H1 (cell line): ENCODE data around the gene KIAA0586. TPM values are rescaled to one million over a fixed set of nuclear protein-coding genes. Genes with fewer than 3 reads are reported as not detected.

Source experiments
- CTCF ChIA-PET: fragments of 300-600 bp; sonication (Branson Sonifier 250); formaldehyde crosslinking; loops from one replicate; lab custom pipeline; 2021; ENCODE audit not compliant: partially characterized antibody; lab: Charles Lee
- POLR2A ChIA-PET: fragments of 300-600 bp; sonication (Branson Sonifier 250); formaldehyde crosslinking; loops from one replicate; lab custom pipeline; 2021; ENCODE audit warnings: inconsistent platforms; ENCODE audit not compliant: partially characterized antibody; lab: Charles Lee
- DNase-seq, 2 experiments: peaks; one replicate each; pipeline versions ENCODE4 v3.0.0 to v3.0.0-alpha.2; 2010 to 2022; ENCODE audit warnings: low spot score in 2 of 2, low read depth in 1 of 2, mixed read lengths in 1 of 2
- FAIRE-seq: peaks from 2 replicates; lab custom pipeline; 2011; peaks lifted over from hg19 to GRCh38; lab: Jason Lieb, UNC
- H2AFZ ChIP-seq: 2 replicates; pipeline ENCODE4 v1.8.1; 2012; ENCODE audit warnings: low read length, inconsistent platforms
- H2AK5ac ChIP-seq: 2 replicates; pipeline ENCODE4 v1.6.1; 2013; ENCODE audit warnings: low read depth, low read length
- H2BK120ac ChIP-seq: replicated peaks from 2 replicates; pipeline ENCODE3; 2013; ENCODE audit warnings: low read depth, low read length, inconsistent platforms
- H2BK12ac ChIP-seq: 2 replicates; pipeline ENCODE4 v1.6.1; 2013; ENCODE audit warnings: low read depth, low read length
- H2BK15ac ChIP-seq: 2 replicates; pipeline ENCODE4 v1.6.1; 2013; ENCODE audit warnings: low read length
- H2BK20ac ChIP-seq: 2 replicates; pipeline ENCODE4 v1.6.1; 2013; ENCODE audit warnings: low read length
- H2BK5ac ChIP-seq: 2 replicates; pipeline ENCODE4 v1.6.1; 2013; ENCODE audit warnings: low read depth, low read length
- H3K14ac ChIP-seq: 2 replicates; pipeline ENCODE4 v1.6.1; 2013; ENCODE audit warnings: inconsistent platforms; ENCODE audit not compliant: insufficient read length
- H3K18ac ChIP-seq: 2 replicates; pipeline ENCODE4 v1.6.1; 2013; ENCODE audit warnings: low read length; ENCODE audit errors: extremely low read depth
- H3K23ac ChIP-seq: 2 replicates; pipeline ENCODE4 v1.6.1; 2013; ENCODE audit warnings: inconsistent platforms; ENCODE audit not compliant: insufficient read length
- H3K23me2 ChIP-seq: 2 replicates; pipeline ENCODE4 v1.6.1; 2013; ENCODE audit warnings: low read depth, low read length
- H3K27ac ChIP-seq: 2 replicates; pipeline ENCODE4 v1.6.1; 2011; ENCODE audit warnings: low read depth, low read length, inconsistent platforms
- H3K27me3 ChIP-seq, 4 experiments: replicated peaks in 1 of 4; 1 replicate in 1 of 4; 2 replicates in 3 of 4; pipeline versions ENCODE4 v1.6.1 to v1.8.1; 2011 to 2013; ENCODE audit warnings: low read length in 3 of 4, mild to moderate bottlenecking in 3 of 4, inconsistent platforms in 2 of 4, mixed read lengths in 2 of 4, moderate library complexity in 1 of 4; ENCODE audit not compliant: control insufficient read depth in 3 of 4, insufficient read depth in 3 of 4; ENCODE audit errors: extremely low read depth in 1 of 4
- H3K36me3 ChIP-seq, 4 experiments: 2 replicates each; pipeline versions ENCODE4 v1.6.1 to v1.8.1; 2011 to 2013; ENCODE audit warnings: mild to moderate bottlenecking in 4 of 4, low read length in 3 of 4, moderate library complexity in 2 of 4, control low read depth in 1 of 4, inconsistent platforms in 1 of 4; ENCODE audit not compliant: insufficient read depth in 4 of 4, control insufficient read depth in 2 of 4
- H3K4ac ChIP-seq: replicated peaks from 2 replicates; pipeline ENCODE3; 2013; ENCODE audit warnings: low read length, low read depth, mixed read lengths, inconsistent platforms; ENCODE audit not compliant: insufficient read length
- H3K4me1 ChIP-seq, 4 experiments: replicated peaks in 1 of 4; 1 replicate in 1 of 4; 2 replicates in 3 of 4; pipeline versions ENCODE4 v1.6.1 to v1.8.1; 2011 to 2013; ENCODE audit warnings: low read length in 3 of 4, inconsistent platforms in 2 of 4, mixed read lengths in 1 of 4; ENCODE audit not compliant: insufficient read depth in 4 of 4, control insufficient read depth in 3 of 4
- H3K4me2 ChIP-seq, 2 experiments: 2 replicates each; pipeline versions ENCODE4 v1.6.1 to v1.8.1; 2011 to 2013; ENCODE audit warnings: low read depth in 2 of 2, low read length in 2 of 2, control low read depth in 1 of 2, inconsistent platforms in 1 of 2, mild to moderate bottlenecking in 1 of 2; ENCODE audit not compliant: insufficient read depth in 1 of 2
- H3K4me3 ChIP-seq, 4 experiments: fragments of 200-600, 300-600 bp in 1 of 4; sonication (generic), shearing (Covaris generic), sonication (Bioruptor Twin) in 1 of 4; 2 replicates each; pipeline versions ENCODE4 v1.5.1 to v1.8.1; 2011 to 2016; ENCODE audit warnings: low read length in 4 of 4, low read depth in 3 of 4, control low read depth in 2 of 4, inconsistent platforms in 2 of 4, mild to moderate bottlenecking in 2 of 4, mixed read lengths in 1 of 4, moderate library complexity in 1 of 4; ENCODE audit not compliant: insufficient read depth in 2 of 4; ENCODE audit errors: extremely low read depth in 1 of 4
- H3K56ac ChIP-seq: replicated peaks from 2 replicates; pipeline ENCODE3; 2013; ENCODE audit warnings: low read depth, mild to moderate bottlenecking, mixed read lengths, low read length, inconsistent platforms; ENCODE audit not compliant: insufficient read length
- H3K79me1 ChIP-seq: 2 replicates; pipeline ENCODE4 v1.6.1; 2013; ENCODE audit warnings: low read depth, low read length, control low read depth
- H3K79me2 ChIP-seq, 2 experiments: 2 replicates each; pipeline versions ENCODE4 v1.6.1 to v1.8.1; 2012 to 2013; ENCODE audit warnings: low read length in 2 of 2, mild to moderate bottlenecking in 2 of 2, inconsistent platforms in 1 of 2; ENCODE audit not compliant: insufficient read depth in 2 of 2, control insufficient read depth in 1 of 2
- H3K9ac ChIP-seq, 4 experiments: replicated peaks in 1 of 4; 1 replicate in 1 of 4; 2 replicates in 3 of 4; pipeline versions ENCODE4 v1.6.1 to v1.8.1; 2011 to 2013; ENCODE audit warnings: low read depth in 3 of 4, low read length in 3 of 4, control low read depth in 2 of 4, mild to moderate bottlenecking in 2 of 4, moderate library complexity in 2 of 4, inconsistent platforms in 1 of 4; ENCODE audit errors: extremely low read depth in 1 of 4
- H3K9me3 ChIP-seq, 2 experiments: 2 replicates each; pipeline versions ENCODE4 v1.6.1 to v1.8.1; 2012 to 2013; ENCODE audit warnings: mild to moderate bottlenecking in 2 of 2, moderate library complexity in 2 of 2, control low read depth in 1 of 2, inconsistent platforms in 1 of 2, low read depth in 1 of 2, low read length in 1 of 2, mixed read lengths in 1 of 2; ENCODE audit not compliant: insufficient read depth in 2 of 2
- H4K20me1 ChIP-seq, 2 experiments: replicated peaks in 1 of 2; 2 replicates each; pipeline versions ENCODE3 to v1.8.1; 2011 to 2013; ENCODE audit warnings: inconsistent platforms in 2 of 2, low read length in 2 of 2, mild to moderate bottlenecking in 1 of 2; ENCODE audit not compliant: insufficient read depth in 2 of 2, control insufficient read depth in 1 of 2
- H4K5ac ChIP-seq: 2 replicates; pipeline ENCODE4 v1.6.1; 2013; ENCODE audit warnings: low read length, low read depth, mixed read lengths, inconsistent platforms; ENCODE audit not compliant: insufficient read length
- H4K8ac ChIP-seq: 2 replicates; pipeline ENCODE4 v1.8.0; 2013; ENCODE audit warnings: mild to moderate bottlenecking, moderate library complexity, low read length, inconsistent platforms; ENCODE audit not compliant: insufficient read depth; ENCODE audit errors: extremely low read depth
- H4K91ac ChIP-seq: replicated peaks from 2 replicates; pipeline ENCODE3; 2013; ENCODE audit warnings: low read length, mixed read lengths, inconsistent platforms; ENCODE audit not compliant: insufficient read length
- CBX5 ChIP-seq: fragments of 300-800, 300-1000 bp; sonication (generic); IDR thresholded peaks from 2 replicates; pipeline ENCODE4 v1.7.1; 2016; ENCODE audit warnings: antibody characterized with exemption, low read length, low read depth
- CEBPB ChIP-seq: IDR thresholded peaks from 2 replicates; pipeline ENCODE4 v1.6.1; 2012; ENCODE audit warnings: low read depth, low read length
- CREB1 ChIP-seq: IDR thresholded peaks from 2 replicates; pipeline ENCODE4 v1.6.1; 2012; ENCODE audit warnings: inconsistent platforms
- CTBP2 ChIP-seq: IDR thresholded peaks from 2 replicates; pipeline ENCODE4 v1.7.0; 2011; ENCODE audit warnings: borderline replicate concordance, mild to moderate bottlenecking, moderate library complexity, mixed read lengths, low read length; ENCODE audit not compliant: insufficient read depth, insufficient read length
- EZH2 ChIP-seq: fragments of 200-600 bp; sonication (generic); IDR thresholded peaks from 2 replicates; pipeline ENCODE4 v1.7.1; 2012; ENCODE audit warnings: low read depth, mild to moderate bottlenecking, moderate library complexity, low read length, inconsistent platforms; ENCODE audit not compliant: severe bottlenecking
- HDAC6 ChIP-seq: IDR thresholded peaks from one replicate; pipeline ENCODE4 v1.7.1; 2012; ENCODE audit warnings: low read depth, mild to moderate bottlenecking, inconsistent platforms, low read length, moderate library complexity
- JUND ChIP-seq: IDR thresholded peaks from 2 replicates; pipeline ENCODE4 v1.6.1; 2011; ENCODE audit warnings: mild to moderate bottlenecking, improper control_type of control experiment, low read length
- KDM1A ChIP-seq: fragments of 200-600, 300-600 bp; sonication (generic); IDR thresholded peaks from 2 replicates; pipeline ENCODE4 v1.7.1; 2016; ENCODE audit warnings: mild to moderate bottlenecking, low read length, borderline replicate concordance
- KDM5A ChIP-seq: fragments of 200-600 bp; IDR thresholded peaks from 2 replicates; pipeline ENCODE4 v1.7.1; 2012; ENCODE audit warnings: mild to moderate bottlenecking, low read length, inconsistent platforms, mixed read lengths
- SIN3A ChIP-seq, 2 experiments: IDR thresholded peaks in 1 of 2; conservative IDR thresholded peaks in 1 of 2; 2 replicates each; pipeline ENCODE4 v1.6.1; 2011 to 2012; ENCODE audit warnings: low read length in 2 of 2, improper control_type of control experiment in 1 of 2, low read depth in 1 of 2, mild to moderate bottlenecking in 1 of 2
- SIRT6 ChIP-seq: IDR thresholded peaks from one replicate; pipeline ENCODE4 v1.7.1; 2012; ENCODE audit warnings: low read length, inconsistent platforms
- SP1 ChIP-seq: IDR thresholded peaks from 2 replicates; pipeline ENCODE4 v1.6.1; 2011; ENCODE audit warnings: low read depth, low read length
- SP2 ChIP-seq: IDR thresholded peaks from 2 replicates; pipeline ENCODE4 v1.6.1; 2012; ENCODE audit warnings: mild to moderate bottlenecking, low read length, inconsistent platforms
- SUZ12 ChIP-seq: fragments of 200-600 bp; sonication (generic); IDR thresholded peaks from 2 replicates; pipeline ENCODE4 v1.6.1; 2012; ENCODE audit warnings: mild to moderate bottlenecking, inconsistent platforms, low read length, moderate library complexity, mixed read lengths
- TAF1 ChIP-seq: IDR thresholded peaks from 2 replicates; pipeline ENCODE4 v1.6.1; 2011; ENCODE audit warnings: mild to moderate bottlenecking, low read depth, low read length
- TBP ChIP-seq: IDR thresholded peaks from 2 replicates; pipeline ENCODE4 v1.6.1; 2011; ENCODE audit warnings: low read depth, low read length, improper control_type of control experiment
- ZNF274 ChIP-seq: IDR thresholded peaks from 2 replicates; pipeline ENCODE4 v1.7.0; 2012; ENCODE audit warnings: low read length, borderline replicate concordance; ENCODE audit errors: extremely low read depth
- WGBS, 2 experiments: shearing (Covaris generic) in 1 of 2; methylation state at CpG; one replicate each; pipeline versions ENCODE4 v1.1.6 to v1.1.7; 2013 to 2015; ENCODE audit warnings: low lambda C conversion rate in 2 of 2, mixed read lengths in 2 of 2, inconsistent platforms in 1 of 2, low coverage in 1 of 2, missing lambda C conversion rate in 1 of 2; ENCODE audit not compliant: insufficient replicate concordance in 2 of 2, insufficient coverage in 1 of 2, insufficient read length in 1 of 2; ENCODE audit errors: extremely low coverage in 1 of 2, missing lambda C conversion rate in 1 of 2; 5-methylcytosine and 5-hydroxymethylcytosine counted together
- polyA plus RNA-seq, 7 experiments: library from polyadenylated mRNA; depleted of rRNA in 3 of 7; stranded (reverse) in 5 of 7; unstranded in 2 of 7; fragments of >200 nt in 5 of 7; fragments of 200-250 nt in 2 of 7; gene quantifications; 1 replicate in 5 of 7; 2 replicates in 1 of 7; 4 replicates in 1 of 7; pipeline versions ENCODE4 v1.2.1 to v1.2.3, GENCODE V29; 2011 to 2013; ENCODE audit warnings: missing spikeins in 2 of 7, mixed read lengths in 2 of 7
- total RNA-seq: library from RNA; stranded (reverse); fragmentation: NEBNext Ultra II Directional; extraction: Animal tissue kit (Norgen Biotek cat#: 25700); gene quantifications from 2 replicates; pipeline ENCODE4 v1.2.1, GENCODE V29; 2021

Gene KIAA0586
- total and polyA plus RNA-seq, 2 of the 8 experiments (the other 6 are each of a cell fraction or from before 2014, with no cell fraction given) = 7.2 to 24.8 TPM

GRCh38 chr14:58477653-58478052 lies 50.1 kb downstream of the KIAA0586 start:
- peaks cover 0 to 14% (median 6%) of the 10 kb centered on the region in 4 experiments; a peak in 3 of 8 replicates for H3K36me3 ChIP-seq
- H4K8ac ChIP-seq = no peak overlapping the region
- no peaks in the 10 kb centered on the region for H4K20me1 ChIP-seq
- H3K23me2 ChIP-seq = no peaks in the 10 kb centered on the region
- no peak overlapping the region for H3K4ac ChIP-seq
- FAIRE-seq (no peak), DNase-seq (no peak)
- no peaks in the 10 kb centered on the region for H3K9me3 ChIP-seq
- H2AFZ ChIP-seq = no peak overlapping the region
- H2BK15ac ChIP-seq = no peak overlapping the region
- H2BK20ac ChIP-seq = no peak overlapping the region
- H3K27ac ChIP-seq = no peak overlapping the region
- no peaks in the 10 kb centered on the region for H3K79me1 ChIP-seq
- no peak overlapping the region for H3K4me2 ChIP-seq
- H3K4me3 ChIP-seq = no peak overlapping the region
- CTCF ChIA-PET = no interaction called here
- WGBS, 2 experiments = 67 to 100% methylated on average over 1 to 2 of the region's 2 CpGs
- no peak overlapping the region for H3K9ac ChIP-seq
- no peak overlapping the region for H3K56ac ChIP-seq
- H2BK5ac ChIP-seq = no peak overlapping the region
- H3K79me2 ChIP-seq = no peaks in the 10 kb centered on the region
- no peaks in the 10 kb centered on the region for H3K4me1 ChIP-seq
- no peak overlapping the region for H3K18ac ChIP-seq
- H3K27me3 ChIP-seq = no peaks in the 10 kb centered on the region
- no peak overlapping the region for H3K14ac ChIP-seq
- POLR2A ChIA-PET = no interaction called here
- H2AK5ac ChIP-seq = no peak overlapping the region
- H3K23ac ChIP-seq = no peak overlapping the region
- no peak overlapping the region for H2BK120ac ChIP-seq
- no peak overlapping the region for H4K5ac ChIP-seq
- no peak overlapping the region for H2BK12ac ChIP-seq
- no peak overlapping the region for H4K91ac ChIP-seq
- TF ChIP-seq SIN3A (conservative IDR thresholded peaks at IDR 0.05 in 1 of 2, IDR thresholded peaks at IDR 0.05 in 1 of 2; ENCODE audit: low read depth in 1 of 2, low read length in 2 of 2) (no peak), HDAC6 (no peak), CBX5 (no peak), CEBPB (no peak), KDM1A (no peak), SP1 (no peak), EZH2 (no peak), SUZ12 (no peak), SIRT6 (no peak), KDM5A (no peak), TBP (no peak), TAF1 (no peak), CTBP2 (no peak), ZNF274 (no peak), JUND (no peak), SP2 (no peak), CREB1 (no peak)
